Ovary (tissue), 9 donors: Measurements from ENCODE around the gene UNC45B. TPM values are rescaled to one million over a fixed set of nuclear protein-coding genes. Genes with fewer than 3 reads are reported as not detected.

ENCODE experiments used
- DNase-seq, 5 donors: peaks; one replicate each; pipeline ENCODE4 v3.0.0-alpha.2; 2019 to 2020
- H3K27ac ChIP-seq, 2 donors: fragments of 200-600 bp; one replicate each; pipeline versions ENCODE4 v1.5.1 to v1.8.0; 2019 to 2022
- H3K27me3 ChIP-seq: fragments of 200-600 bp; one replicate; pipeline ENCODE4 v1.8.0; 2022
- H3K36me3 ChIP-seq: fragments of 200-600 bp; sonication (generic); one replicate; pipeline ENCODE4 v1.5.1; 2019
- H3K4me1 ChIP-seq: one replicate; pipeline ENCODE4 v1.8.1; 2013; ENCODE audit warnings: mild to moderate bottlenecking, moderate library complexity; ENCODE audit not compliant: insufficient read depth
- H3K4me3 ChIP-seq: fragments of 200-600 bp; sonication (generic); one replicate; pipeline ENCODE4 v1.5.1; 2017
- H3K9me3 ChIP-seq, 2 donors: fragments of 200-600 bp in 1 of 2; sonication (generic) in 1 of 2; one replicate each; pipeline versions ENCODE4 v1.5.1 to v1.8.1; 2013 to 2019; ENCODE audit warnings: mild to moderate bottlenecking in 1 of 2, moderate library complexity in 1 of 2
- EP300 ChIP-seq: sonication (generic); formaldehyde crosslinking; IDR thresholded peaks from one replicate; pipeline ENCODE4 v1.6.1; 2017; ENCODE audit warnings: antibody characterized with exemption
- POLR2A ChIP-seq: fragments of 450-650 bp; IDR thresholded peaks from one replicate; pipeline ENCODE4 v1.6.1; 2017; ENCODE audit warnings: antibody characterized with exemption, mild to moderate bottlenecking, moderate library complexity
- WGBS, 3 donors: extraction: QIAGEN DNeasy Blood & Tissue Kit in 1 of 3; methylation state at CpG; one replicate each; pipeline versions ENCODE4 v1.1.5 to v1.1.7; 2013 to 2017; 5-methylcytosine and 5-hydroxymethylcytosine counted together
- intact Hi-C, 4 donors: fragments of 100-400 bp; cut with DNase I; formaldehyde crosslinking; loops; one replicate each; pipeline versions ENCODE4 v1.11.0 to v1.15.1; 2022 to 2023
- polyA plus RNA-seq, 2 donors: library from polyadenylated mRNA; stranded (reverse); fragments of 200-250 nt in 1 of 2; fragments of 350-450 nt in 1 of 2; fragmentation: Illumina TruSeq in 1 of 2; extraction: RNeasy Lipid Tissue Mini Kit (QIAGEN cat#74804) in 1 of 2; gene quantifications; one replicate each; pipeline ENCODE4 v1.2.3, GENCODE V29; 2013 to 2014
- total RNA-seq, 7 donors: library from RNA; depleted of rRNA in 2 of 7; stranded (reverse); fragments of >200 nt in 2 of 7; fragmentation: NEBNext Ultra II Directional in 3 of 7; extraction: Animal tissue kit (Norgen Biotek cat#: 25700) in 3 of 7; gene quantifications; one replicate each; pipeline versions ENCODE4 v1.1.0 to v1.2.4, GENCODE V29; 2016 to 2023
- TF ChIP-seq, protein P1 (sequence below), 3 donors: fragments of 450-650 bp in 2 of 3; fragments of 200-600 bp in 1 of 3; IDR thresholded peaks; one replicate each; pipeline versions ENCODE4 v1.5.1 to v1.8.0; 2016 to 2022; ENCODE audit warnings: antibody characterized with exemption in 3 of 3, mild to moderate bottlenecking in 1 of 3
- donor health status: DM: no; HTN: no; CAD: no; lungs with moderate emphysema.
- donor health status: DM: no; HTN: no; CAD: no.
- donor health status: Bipolar disorder and iron deficiency.
- donor health status: DM: yes; HTN: yes; CAD: no.
- donor health status: DM: no; HTN: no; CAD: no.
- donor health status: DM: yes; HTN: yes; CAD: no.

UNC45B gene
- total and polyA plus RNA-seq, 9 donors, result 0.05 to 0.10 (median 0.05) TPM; not detected in 4

GRCh38 chr17:35217107-35217506, 69.5 kb downstream of the UNC45B start:
- intact Hi-C loops, result no loop called here
- Histone ChIP-seq H3K27ac (no peak overlapping the region), H3K4me3 (no peak overlapping the region), H3K36me3 (no peaks in the 10 kb centered on the region), H3K27me3 (no peaks in the 10 kb centered on the region), H3K9me3 (peaks cover 0 to 4% of the 10 kb centered on the region in 2 donors), H3K4me1 (no peaks in the 10 kb centered on the region)
- no peak for TF ChIP-seq EP300
- TF ChIP-seq POLR2A, result no peak
- DNase-seq, result no peak
- WGBS, 3 donors, result 56 to 64% (median 57%) methylated on average over 5 of the region's 5 CpGs

GRCh38 chr17:35218915-35219314, 71.3 kb downstream of the UNC45B start:
- Histone ChIP-seq H3K36me3 (no peaks in the 10 kb centered on the region), H3K27me3 (no peaks in the 10 kb centered on the region), H3K27ac (no peak overlapping the region), H3K4me1 (no peaks in the 10 kb centered on the region), H3K9me3 (peaks cover 0 to 9% of the 10 kb centered on the region in 2 donors), H3K4me3 (no peak overlapping the region)
- no peak for DNase-seq
- TF ChIP-seq, protein P1, sequence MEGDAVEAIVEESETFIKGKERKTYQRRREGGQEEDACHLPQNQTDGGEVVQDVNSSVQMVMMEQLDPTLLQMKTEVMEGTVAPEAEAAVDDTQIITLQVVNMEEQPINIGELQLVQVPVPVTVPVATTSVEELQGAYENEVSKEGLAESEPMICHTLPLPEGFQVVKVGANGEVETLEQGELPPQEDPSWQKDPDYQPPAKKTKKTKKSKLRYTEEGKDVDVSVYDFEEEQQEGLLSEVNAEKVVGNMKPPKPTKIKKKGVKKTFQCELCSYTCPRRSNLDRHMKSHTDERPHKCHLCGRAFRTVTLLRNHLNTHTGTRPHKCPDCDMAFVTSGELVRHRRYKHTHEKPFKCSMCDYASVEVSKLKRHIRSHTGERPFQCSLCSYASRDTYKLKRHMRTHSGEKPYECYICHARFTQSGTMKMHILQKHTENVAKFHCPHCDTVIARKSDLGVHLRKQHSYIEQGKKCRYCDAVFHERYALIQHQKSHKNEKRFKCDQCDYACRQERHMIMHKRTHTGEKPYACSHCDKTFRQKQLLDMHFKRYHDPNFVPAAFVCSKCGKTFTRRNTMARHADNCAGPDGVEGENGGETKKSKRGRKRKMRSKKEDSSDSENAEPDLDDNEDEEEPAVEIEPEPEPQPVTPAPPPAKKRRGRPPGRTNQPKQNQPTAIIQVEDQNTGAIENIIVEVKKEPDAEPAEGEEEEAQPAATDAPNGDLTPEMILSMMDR (IDR thresholded peaks at IDR 0.05), result no peak
- TF ChIP-seq EP300 (no peak), POLR2A (no peak)
- intact Hi-C loops, result no loop called here
- 53 to 63% (median 60%) methylated on average over 2 of the region's 2 CpGs for WGBS, 3 donors

DNA sequence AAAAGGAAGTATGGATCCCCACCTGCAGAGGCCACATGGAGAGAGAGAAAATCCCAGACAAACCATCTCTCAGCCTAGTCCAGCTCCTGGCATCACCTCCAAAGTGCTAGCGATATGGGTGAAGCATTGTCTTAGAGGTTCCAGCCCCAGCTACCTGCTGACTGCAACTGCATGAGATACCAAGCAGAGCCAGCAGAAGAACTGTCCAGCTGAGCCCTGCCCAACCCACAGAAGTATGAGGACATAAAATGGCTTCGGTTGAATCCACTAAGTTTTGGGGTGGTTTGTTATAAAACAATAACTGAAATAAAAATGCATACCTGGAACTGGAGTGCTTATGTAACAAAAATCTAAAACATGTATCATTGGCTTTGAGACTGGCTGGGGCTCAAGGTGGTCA, 74.8 kb downstream of the UNC45B start:
- no peaks in the 10 kb centered on the region for H3K4me1 ChIP-seq
- H3K27me3 ChIP-seq, result no peaks in the 10 kb centered on the region
- intact Hi-C loops, result no loop called here
- DNase-seq, result no peak
- TF ChIP-seq, protein P1 (IDR thresholded peaks at IDR 0.05), result no peak
- no peak for TF ChIP-seq POLR2A
- no peak for TF ChIP-seq EP300
- WGBS, 3 donors, result 94 to 96% (median 96%) methylated on average over 2 of the region's 2 CpGs
- no peak overlapping the region for H3K4me3 ChIP-seq
- H3K27ac ChIP-seq, result no peak overlapping the region
- no peaks in the 10 kb centered on the region for H3K36me3 ChIP-seq
- peaks cover 0 to 9% of the 10 kb centered on the region in 2 donors for H3K9me3 ChIP-seq

DNA sequence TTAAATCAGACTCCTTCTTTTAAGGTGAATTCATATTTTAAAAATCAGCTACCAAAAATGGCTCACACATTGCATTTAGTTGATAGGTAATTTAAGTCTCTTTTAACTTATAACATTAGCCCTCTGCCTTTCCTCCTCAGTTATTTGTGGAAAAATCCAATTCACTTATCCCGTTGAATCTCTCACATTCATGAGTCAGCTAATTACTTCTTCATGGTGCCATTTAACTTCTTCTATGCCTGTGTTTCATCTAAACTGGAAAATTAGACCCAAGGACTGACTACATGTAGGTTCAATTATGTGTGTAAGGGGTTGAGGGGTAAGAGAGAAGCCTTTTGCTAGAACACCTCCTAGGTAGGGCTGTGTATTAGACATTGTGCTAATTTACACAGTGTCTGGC, 76.8 kb downstream of the UNC45B start:
- DNase-seq, result no peak
- no peak overlapping the region for H3K4me3 ChIP-seq
- TF ChIP-seq, protein P1 (IDR thresholded peaks at IDR 0.05), result no peak
- TF ChIP-seq EP300 (no peak), POLR2A (no peak)
- peaks cover 0 to 9% of the 10 kb centered on the region in 2 donors for H3K9me3 ChIP-seq
- intact Hi-C loops, result no loop called here
- no peaks in the 10 kb centered on the region for H3K27me3 ChIP-seq
- no peaks in the 10 kb centered on the region for H3K36me3 ChIP-seq
- H3K4me1 ChIP-seq, result no peaks in the 10 kb centered on the region
- H3K27ac ChIP-seq, result no peak overlapping the region
- 38 to 40% (median 38%) methylated on average over 1 of the region's 1 CpG for WGBS, 3 donors

- Histone ChIP-seq H3K27me3 (no peaks in the 10 kb centered on the region), H3K4me1 (no peaks in the 10 kb centered on the region), H3K27ac (no peak overlapping the region), H3K36me3 (no peaks in the 10 kb centered on the region), H3K9me3 (peaks cover 0 to under 1% of the 10 kb centered on the region in 2 donors), H3K4me3 (no peak overlapping the region)
- no peak for DNase-seq
- intact Hi-C loops, result no loop called here
- WGBS, 3 donors, result 88 to 95% (median 89%) methylated on average over 2 of the region's 2 CpGs
- TF ChIP-seq, protein P1 (IDR thresholded peaks at IDR 0.05), result no peak
- TF ChIP-seq POLR2A (no peak), EP300 (no peak)
These were observed 79.9 kb downstream of the UNC45B start for GRCh38 chr17:35227546-35227945.
